HUDEP-2 (cell line): Measurements from ENCODE around the gene ST8SIA4.

Source experiments
- DNase-seq, 76 experiments: peaks; one replicate each; lab custom pipeline; 2025; ENCODE audit not compliant: unreplicated experiment in 76 of 76; lab: John Stamatoyannopoulos, UW

ST8SIA4 gene, protein sequence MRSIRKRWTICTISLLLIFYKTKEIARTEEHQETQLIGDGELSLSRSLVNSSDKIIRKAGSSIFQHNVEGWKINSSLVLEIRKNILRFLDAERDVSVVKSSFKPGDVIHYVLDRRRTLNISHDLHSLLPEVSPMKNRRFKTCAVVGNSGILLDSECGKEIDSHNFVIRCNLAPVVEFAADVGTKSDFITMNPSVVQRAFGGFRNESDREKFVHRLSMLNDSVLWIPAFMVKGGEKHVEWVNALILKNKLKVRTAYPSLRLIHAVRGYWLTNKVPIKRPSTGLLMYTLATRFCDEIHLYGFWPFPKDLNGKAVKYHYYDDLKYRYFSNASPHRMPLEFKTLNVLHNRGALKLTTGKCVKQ

DNA sequence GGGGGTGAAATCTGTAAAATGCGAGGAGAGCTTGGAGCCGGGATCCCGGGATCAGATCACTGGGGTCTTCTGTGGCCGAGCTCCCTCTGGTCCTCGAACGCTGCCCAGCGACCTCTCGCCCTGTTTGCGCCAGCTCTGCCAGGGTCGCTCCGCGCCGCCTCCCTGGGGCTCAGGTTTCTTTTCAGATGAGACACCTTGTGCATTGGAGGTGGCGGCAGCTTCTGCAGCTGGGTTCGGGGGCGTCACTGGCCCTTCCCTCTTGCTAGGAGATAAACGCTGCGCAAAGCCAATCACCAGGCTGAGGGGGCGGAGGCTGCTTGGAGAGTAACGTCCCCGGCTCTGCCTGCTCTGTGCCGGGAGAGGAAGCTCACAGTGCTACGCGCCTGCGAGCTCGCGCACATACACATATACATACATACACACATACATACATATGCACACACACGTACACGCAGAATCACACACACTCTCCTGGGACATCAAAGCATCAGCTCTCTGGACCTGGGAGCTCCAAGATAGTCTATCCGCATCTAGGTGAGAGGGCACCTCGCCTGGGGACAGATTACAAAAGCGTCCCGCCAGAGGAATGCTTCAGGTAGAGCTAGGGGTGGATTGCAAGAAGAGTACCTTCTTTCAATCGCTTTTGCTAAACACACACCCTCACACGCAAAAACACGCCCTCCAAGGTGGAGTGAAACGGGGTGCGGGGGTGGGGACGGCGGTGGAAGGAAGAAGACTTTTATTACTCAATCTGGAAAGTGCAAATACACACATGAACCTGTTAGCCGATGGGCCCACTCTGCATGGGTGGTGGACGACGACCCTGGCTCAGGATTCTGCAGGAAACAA, at the start of gene ST8SIA4:
TSS of gene ST8SIA4 (minus strand) at position 244 of the 849 bp plus-strand sequence. CDS start 327 bp downstream, outside the sequence.
- DNase-seq: peak in 75 of 76 experiments; percentile 13 to 89 (median 76)

- DNase-seq: no peak
These were observed 47.9 kb upstream of the ST8SIA4 start for GRCh38 chr5:100950985-100951384.

GRCh38 chr5:100913298-100913697, 10.2 kb upstream of the ST8SIA4 start:
- no peak for DNase-seq

DNA sequence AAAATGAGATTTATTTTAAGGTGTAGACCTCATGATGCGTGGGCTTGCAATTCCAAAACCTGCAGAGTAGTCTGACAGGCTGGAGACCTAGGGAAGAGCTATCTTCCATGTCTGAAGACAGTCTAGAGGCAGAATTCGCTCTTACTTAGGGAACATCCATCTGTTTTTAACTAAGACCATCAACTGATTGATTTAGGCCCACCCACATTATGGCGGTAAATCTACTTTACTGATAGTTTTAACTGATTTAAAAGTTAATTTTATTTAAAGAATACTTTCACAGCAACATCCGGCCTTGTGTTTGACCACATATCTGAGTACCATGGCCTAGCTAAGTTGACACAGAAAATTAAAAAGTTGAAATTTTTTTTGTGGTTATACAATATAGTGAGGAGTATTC, 6.0 kb upstream of the ST8SIA4 start:
- no peak for DNase-seq

GRCh38 chr5:100905259-100905914, 2.3 kb upstream of the ST8SIA4 start:
- DNase-seq: no peak

DNA sequence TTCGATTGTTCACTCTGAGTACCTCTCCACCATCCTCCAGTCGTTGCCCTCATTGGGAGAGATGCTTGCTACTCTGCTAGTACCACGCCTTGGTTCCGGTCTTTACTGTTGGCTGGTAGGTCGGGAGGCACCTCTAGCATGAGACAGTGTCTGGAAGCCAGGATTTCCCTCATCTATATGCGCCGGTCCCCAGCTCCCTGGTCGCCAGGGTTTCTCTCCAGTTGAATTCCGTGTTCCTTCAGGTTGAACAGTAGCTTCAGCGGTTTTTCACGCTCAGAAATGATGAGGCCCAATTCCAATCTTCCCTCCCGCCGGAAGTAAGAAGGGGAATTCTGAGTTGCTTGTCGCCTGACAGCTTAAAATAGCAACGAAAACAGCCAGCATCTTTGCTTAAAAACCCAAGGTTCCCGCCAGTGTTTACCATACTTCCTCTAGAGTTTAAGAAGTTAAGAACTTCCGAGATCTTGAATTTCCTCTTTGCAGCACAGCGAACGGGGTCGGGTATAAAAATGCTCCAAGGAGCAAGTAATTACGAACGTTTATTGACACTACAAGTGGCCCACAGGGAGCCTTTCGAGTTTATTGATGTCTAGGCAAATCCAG, 1.3 kb upstream of the ST8SIA4 start:
- DNase-seq: peak in 3 of 76 experiments; percentile 1 to 5 (median 2)

DNA sequence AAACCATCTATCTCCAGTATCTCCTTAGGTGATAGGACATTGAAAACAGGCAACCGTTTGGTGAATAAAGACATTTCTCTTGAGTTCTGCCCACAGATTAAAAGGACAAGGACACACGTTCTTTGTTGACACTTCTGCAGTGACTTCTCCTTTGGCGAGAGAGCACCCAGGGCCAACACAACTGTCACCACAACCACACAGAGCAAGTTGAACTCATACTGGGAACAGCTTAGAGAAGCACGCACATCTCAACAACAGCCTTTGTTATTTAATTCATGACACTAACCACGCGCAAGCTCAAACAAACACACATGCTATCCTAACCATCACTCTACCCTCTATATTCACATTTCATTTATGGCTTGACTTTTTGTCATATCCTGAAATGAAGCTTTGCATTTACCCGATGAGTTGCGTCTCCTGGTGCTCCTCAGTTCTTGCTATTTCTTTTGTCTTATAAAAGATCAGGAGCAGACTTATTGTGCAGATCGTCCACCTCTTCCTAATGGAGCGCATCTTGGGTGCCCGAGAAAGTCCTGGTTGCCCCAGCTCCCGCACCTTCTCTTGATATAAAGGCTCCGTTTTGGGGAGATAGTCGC, 543 bp downstream of the ST8SIA4 start:
- peak in 10 of 76 experiments; percentile 0 to 35 (median 9) for DNase-seq

- peak in 20 of 76 experiments; percentile 1 to 41 (median 18) for DNase-seq
These were observed 1.2 kb downstream of the ST8SIA4 start for GRCh38 chr5:100901821-100902341.

DNA sequence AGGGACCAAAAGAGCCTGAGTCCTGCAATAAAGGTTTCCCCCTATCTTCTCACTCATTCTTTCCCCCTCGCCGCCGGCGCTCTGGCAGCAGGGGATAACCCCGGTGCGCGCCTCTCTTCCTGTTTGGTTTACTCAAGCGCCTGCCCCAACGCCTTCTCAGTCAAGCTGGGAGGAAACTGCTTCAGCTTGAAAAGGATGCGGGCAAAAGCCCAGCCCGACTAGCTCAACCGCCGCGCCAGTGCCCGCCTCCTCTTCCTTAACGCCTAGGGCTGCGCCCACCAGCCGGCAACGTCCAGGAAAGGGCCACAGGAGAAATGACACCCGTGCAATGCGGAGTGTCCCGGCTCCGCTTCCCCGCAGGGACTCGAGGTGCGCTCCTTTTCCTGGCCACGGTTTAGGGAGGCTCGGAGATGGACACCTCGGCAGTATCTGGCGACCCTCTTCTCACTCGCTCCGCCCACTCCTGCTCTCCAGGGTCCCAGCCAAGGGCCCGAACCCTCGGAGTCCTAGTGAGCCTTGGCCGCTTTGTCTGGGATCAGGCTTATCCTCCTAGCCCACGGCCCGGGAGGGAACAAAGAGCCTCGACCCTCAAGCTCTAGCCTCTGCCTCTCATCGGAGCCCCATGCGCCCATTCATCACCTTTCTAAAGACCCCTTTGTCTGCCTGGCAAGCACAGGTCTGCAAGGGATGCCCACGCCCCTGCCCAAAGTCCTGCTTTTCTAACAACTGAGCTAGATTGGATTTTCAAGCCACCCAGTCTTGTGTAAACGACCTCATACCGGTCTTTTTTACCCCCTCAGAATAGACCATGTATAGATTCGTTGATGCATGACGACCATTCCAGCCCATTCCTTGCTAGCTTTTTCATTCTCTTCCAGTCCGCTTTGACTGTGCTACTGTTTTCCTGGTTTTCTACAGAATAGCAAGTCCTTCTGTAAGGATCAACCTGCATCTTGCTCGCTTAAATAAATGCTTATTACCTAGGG, 2.0 kb downstream of the ST8SIA4 start:
- peak in 62 of 76 experiments; percentile 6 to 79 (median 51) for DNase-seq

DNA sequence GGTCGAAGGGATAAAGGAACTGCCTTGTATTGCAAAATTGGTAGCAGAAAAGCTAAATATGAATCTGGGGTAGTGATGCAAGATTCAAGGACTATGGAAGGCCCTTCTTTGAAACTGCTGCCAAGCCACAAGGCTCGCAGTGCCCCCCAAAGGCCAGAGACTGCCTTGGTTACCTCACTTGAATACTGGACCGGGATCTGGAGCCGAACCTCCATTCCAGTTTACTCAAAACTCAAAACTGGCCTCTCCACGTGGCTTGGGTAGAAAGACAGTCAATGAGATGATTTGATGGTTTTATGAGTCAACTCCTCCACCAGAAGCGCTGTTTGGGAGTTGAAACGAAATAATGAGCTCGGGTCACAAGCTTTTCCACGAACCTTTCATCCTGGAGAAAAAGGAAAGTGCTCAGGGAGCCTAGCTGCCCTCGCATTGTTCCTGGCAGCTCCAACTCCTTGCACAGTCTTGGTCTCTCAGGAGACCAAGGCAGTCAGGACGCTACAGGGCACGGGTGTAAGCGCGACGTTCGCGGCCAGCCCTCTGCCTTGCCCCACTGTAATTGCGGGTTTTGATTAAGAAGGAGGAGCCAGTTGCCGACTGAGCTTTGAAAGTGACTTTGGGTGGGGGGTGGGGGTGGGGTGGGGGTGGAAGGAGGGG, 2.8 kb downstream of the ST8SIA4 start:
- peak in 60 of 76 experiments; percentile 9 to 79 (median 48) for DNase-seq

GRCh38 chr5:100899675-100900074, 3.4 kb downstream of the ST8SIA4 start:
- DNase-seq: no peak

GRCh38 chr5:100898504-100899346, 4.4 kb downstream of the ST8SIA4 start:
- no peak for DNase-seq

DNA sequence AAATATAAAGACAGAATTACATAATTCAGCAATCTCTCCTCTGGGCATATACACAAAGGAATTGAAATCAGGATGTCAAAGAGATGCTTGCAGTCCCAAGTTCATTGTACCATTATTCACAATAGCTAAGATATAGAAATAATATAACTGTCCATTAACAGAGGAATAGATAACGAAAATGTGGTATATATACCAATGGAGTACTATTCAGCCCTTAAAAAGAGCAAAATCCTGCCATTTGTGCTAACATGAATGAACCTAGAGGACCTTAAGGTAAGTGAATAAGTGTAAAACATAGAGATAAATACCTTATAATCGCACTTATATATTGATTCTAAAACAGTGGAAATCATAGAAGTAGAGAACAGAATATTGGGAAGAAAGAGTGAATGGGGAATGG, 7.0 kb downstream of the ST8SIA4 start:
- no peak for DNase-seq

DNA sequence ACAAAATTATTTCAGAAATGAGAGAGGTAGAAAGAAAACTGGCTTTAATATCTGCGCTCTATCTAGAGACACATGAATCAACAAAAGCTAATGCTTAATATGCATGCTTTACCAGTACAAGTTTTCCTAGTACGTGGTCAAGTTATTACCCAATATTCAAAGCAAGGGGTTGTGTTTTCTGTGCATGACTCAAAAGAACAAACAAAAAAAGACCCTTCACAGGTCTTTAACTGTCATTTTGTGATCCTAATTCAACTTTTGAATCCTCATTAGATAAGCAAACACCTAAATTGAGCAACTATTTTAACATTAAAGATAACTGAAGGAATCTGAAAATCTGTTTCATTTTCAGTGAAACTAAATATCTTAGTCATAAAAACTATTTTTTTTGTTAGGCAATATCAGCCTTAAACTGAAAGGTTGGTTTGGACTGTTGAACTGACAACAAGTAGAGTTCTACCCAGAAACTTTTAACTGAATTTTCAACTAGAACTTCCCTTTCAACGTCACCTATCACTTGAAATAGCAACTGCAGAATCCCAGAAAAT, 12.5 kb downstream of the ST8SIA4 start:
- peak in 4 of 76 experiments; percentile 20 to 36 (median 28) for DNase-seq

GRCh38 chr5:100889896-100890295, 13.2 kb downstream of the ST8SIA4 start:
- peak in 2 of 76 experiments; percentile 23 to 37 for DNase-seq

DNA sequence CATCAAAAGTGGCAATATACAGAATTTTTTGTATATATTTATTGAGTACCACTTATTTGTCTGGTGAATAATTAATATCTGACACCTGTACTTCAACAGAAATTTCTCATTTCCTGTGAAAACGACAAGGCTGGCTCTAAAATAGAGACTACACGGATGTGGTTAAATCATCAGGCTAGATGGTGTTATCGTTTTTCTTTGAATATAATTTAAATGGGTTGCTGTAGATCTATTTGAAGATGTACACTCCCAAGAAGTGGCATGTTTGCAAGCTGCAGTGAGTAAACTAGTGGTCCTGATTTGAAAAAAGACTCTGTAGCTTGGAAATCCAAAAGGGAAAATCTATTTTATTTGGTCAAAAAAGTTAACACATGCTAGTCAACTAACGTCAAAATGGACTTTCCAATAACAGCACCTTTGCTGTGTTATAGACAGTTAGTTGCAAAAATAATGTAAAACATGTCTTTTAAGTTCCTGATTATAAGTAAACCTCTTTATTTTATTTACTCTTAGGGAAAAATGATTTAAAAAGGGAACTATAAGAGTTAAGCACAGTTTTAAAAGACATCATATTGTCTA, 13.8 kb downstream of the ST8SIA4 start:
- DNase-seq: peak in 2 of 76 experiments; percentile 13

GRCh38 chr5:100877274-100877673, 25.8 kb downstream of the ST8SIA4 start:
- DNase-seq: no peak
